Sigmoid colon (tissue), 4 donors: ENCODE data around the gene RNF39.

ENCODE experiments used
- CTCF ChIP-seq, 4 experiments: fragments of 450-650 bp in 3 of 4; fragments of 200-600 bp in 1 of 4; IDR thresholded peaks; one replicate each; pipeline ENCODE4 v1.5.1; 2016 to 2019; ENCODE audit warnings: antibody characterized with exemption in 4 of 4, mild to moderate bottlenecking in 3 of 4, moderate library complexity in 2 of 4
- POLR2AphosphoS5 ChIP-seq, 4 donors: sonication (generic); formaldehyde crosslinking; IDR thresholded peaks; one replicate each; pipeline ENCODE4 v1.6.1; 2017; ENCODE audit warnings: antibody characterized with exemption in 4 of 4

- TF ChIP-seq CTCF (IDR thresholded peaks at IDR 0.05) (no peak), POLR2AphosphoS5 (IDR thresholded peaks at IDR 0.05) (no peak)
Measured at GRCh38 chr6:30035784-30036183, 39.8 kb downstream of the RNF39 start.
